ENCODE measurements around the gene FYB1.
A peak's percentile ranks its signal among the peaks of the same experiment; 100 is the strongest.

GRCh38 chr5:39106322-39106721 lies 113.0 kb downstream of the FYB1 start:
- no peak for TF ChIP-seq CEBPB (IDR thresholded peaks at IDR 0.05; ENCODE audit: low read depth, low read length)
- TF ChIP-seq CTCF (conservative IDR thresholded peaks at IDR 0.05; ENCODE audit: low read depth, low read length): peak; percentile 45
- TF ChIP-seq ELK1 (IDR thresholded peaks at IDR 0.05; ENCODE audit: borderline replicate concordance, low read depth, low read length): no peak
- TF ChIP-seq USF2 (IDR thresholded peaks at IDR 0.05; ENCODE audit: low read depth, low read length): no peak
- no peak for TF ChIP-seq MXI1 (IDR thresholded peaks at IDR 0.05; ENCODE audit: borderline replicate concordance, low read depth, low read length)
- no peak for TF ChIP-seq POLR2A (IDR thresholded peaks at IDR 0.05; ENCODE audit: low read depth, low read length)
- TF ChIP-seq BHLHE40 (IDR thresholded peaks at IDR 0.05; ENCODE audit: low read depth, low read length): no peak
- no peak for TF ChIP-seq RFX5 (IDR thresholded peaks at IDR 0.05; ENCODE audit: low read depth, low read length)
- TF ChIP-seq CHD1 (IDR thresholded peaks at IDR 0.05; ENCODE audit: low read depth, low read length): no peak
- TF ChIP-seq MAZ (IDR thresholded peaks at IDR 0.05; ENCODE audit: borderline replicate concordance, low read depth, low read length): no peak
- no peak for TF ChIP-seq NFE2L2 (IDR thresholded peaks at IDR 0.05; ENCODE audit: low read depth, low read length)
- no peak for TF ChIP-seq MAFK (IDR thresholded peaks at IDR 0.05; ENCODE audit: low read depth, low read length)
